DOHH2 (cell line): ENCODE measurements around the gene TUBAL3.

ENCODE experiments used
- EZH2phosphoT487 ChIP-seq: fragments of 200-600 bp; sonication (generic); IDR thresholded peaks from 2 replicates; pipeline ENCODE4 v1.6.1; 2017; ENCODE audit warnings: borderline replicate concordance, mild to moderate bottlenecking, antibody characterized with exemption, low read length, moderate library complexity, mixed read lengths
- TF ChIP-seq, protein P1 (sequence below): fragments of 200-600 bp; sonication (generic); IDR thresholded peaks from one replicate; pipeline ENCODE4 v1.5.1; 2014; ENCODE audit warnings: antibody characterized with exemption, mild to moderate bottlenecking, low read depth, low read length; ENCODE audit not compliant: poor library complexity, severe bottlenecking

DNA sequence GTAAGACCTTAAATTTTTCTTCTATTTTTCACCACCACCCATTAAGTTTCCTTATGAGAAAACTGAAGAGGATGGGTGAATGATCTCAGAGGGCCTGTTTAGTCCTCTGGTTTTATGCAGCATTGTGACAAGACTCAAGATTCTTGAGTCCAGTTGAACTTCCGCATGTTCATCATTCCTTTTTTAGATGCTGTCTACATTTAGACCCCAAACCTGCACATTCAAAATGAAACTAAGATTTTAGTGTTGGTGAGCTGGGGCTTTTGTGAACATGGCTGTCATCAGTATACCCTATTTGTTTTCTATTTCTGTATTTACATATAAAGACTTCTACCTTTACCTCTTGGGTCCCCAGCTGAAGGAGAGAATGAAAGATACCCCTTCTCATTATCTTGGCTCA, 38.8 kb upstream of the TUBAL3 start:
- TF ChIP-seq, protein P1, sequence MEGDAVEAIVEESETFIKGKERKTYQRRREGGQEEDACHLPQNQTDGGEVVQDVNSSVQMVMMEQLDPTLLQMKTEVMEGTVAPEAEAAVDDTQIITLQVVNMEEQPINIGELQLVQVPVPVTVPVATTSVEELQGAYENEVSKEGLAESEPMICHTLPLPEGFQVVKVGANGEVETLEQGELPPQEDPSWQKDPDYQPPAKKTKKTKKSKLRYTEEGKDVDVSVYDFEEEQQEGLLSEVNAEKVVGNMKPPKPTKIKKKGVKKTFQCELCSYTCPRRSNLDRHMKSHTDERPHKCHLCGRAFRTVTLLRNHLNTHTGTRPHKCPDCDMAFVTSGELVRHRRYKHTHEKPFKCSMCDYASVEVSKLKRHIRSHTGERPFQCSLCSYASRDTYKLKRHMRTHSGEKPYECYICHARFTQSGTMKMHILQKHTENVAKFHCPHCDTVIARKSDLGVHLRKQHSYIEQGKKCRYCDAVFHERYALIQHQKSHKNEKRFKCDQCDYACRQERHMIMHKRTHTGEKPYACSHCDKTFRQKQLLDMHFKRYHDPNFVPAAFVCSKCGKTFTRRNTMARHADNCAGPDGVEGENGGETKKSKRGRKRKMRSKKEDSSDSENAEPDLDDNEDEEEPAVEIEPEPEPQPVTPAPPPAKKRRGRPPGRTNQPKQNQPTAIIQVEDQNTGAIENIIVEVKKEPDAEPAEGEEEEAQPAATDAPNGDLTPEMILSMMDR = no peak
- TF ChIP-seq EZH2phosphoT487 = no peak
